ENCODE results near the gene MXD3.
"Not testable (repeated sequence)": the region's sequence is repeated elsewhere in the genome, so short reads cannot be mapped to it uniquely, and the experiment has no call there.

The MXD3 gene

DNA sequence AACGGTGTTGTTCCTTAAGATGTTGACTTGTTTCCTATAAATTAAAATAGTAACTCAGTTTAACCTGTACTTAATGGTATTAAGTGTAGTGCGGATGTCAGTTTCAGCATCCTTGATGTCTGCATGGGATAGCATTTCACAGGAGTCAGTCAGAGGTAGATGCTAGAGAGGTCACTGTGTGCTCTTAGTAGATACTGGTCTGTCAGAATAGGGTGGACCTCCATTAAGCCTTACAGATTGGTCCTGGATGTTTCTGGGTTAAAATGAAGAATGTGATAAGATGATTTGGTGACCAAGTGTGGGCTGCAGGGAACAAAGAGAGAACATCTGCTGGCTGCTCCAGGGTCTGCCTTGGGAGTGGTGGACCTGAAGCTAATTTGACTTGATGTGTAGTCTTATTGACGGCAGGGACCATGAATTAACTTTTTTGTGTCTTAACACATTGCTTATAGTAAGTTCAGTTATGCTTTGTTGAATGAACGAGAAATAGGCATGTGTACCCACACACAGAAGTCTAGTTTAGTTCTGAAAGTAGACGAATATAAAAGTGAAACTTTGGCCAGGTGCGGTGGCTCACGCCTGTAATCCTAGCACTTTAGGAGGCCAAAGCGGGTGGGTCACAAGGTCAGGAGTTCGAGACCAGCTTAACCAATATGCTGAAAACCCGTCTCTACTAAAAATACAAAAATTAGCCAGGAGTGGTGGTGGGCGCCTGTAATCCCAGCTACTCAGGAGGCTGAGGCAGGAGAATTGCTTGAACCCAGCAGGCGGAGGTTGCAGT is 20.7 kb downstream of the MXD3 start:
- H3K4me3 ChIP-seq (ENCODE audit: low read depth, low read length): no peak overlapping the region
- DNase-seq (ENCODE audit: low read depth): no peak

DNA sequence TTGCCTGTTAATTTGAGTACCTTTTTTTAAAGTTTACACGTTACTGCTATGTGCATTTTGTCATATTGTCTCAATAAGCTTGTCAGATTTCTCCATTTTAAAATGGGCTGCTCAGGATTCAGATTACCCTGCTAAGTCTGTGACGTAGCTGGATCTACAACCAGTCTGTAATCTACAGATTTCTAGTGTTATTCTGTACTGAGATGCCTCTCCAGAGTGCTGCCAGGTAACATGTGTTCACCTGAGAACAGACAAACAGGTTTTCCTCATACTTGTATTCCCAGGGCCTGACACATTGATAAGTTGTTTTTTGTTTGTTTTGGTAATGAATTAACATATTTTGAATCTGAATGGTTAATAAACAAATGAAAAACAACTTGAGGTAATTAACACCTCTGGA is 23.5 kb downstream of the MXD3 start:
- no peak for DNase-seq (ENCODE audit: low read depth)
- H3K4me3 ChIP-seq (ENCODE audit: low read depth, low read length): no peak overlapping the region

DNA sequence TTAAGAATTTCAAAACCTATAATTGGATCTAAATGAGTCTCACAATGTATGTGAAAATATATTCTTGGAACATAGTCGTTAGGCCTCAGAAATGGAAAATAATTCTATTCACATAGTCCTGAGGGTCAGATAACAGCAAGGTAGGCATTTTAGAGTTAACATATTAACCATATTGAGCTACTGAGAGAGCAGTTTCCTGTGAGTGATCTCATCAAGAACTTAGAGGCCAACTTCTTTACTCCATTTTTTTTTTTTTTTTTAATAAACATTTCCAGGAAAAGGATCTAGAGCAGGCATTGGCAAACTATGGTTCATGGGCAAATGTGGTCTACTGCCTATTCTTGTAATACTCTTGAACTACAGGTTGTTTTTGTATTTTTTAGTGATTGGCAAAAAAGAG is 34.8 kb downstream of the MXD3 start:
- H3K4me3 ChIP-seq (ENCODE audit: low read depth, low read length): no peak overlapping the region
- DNase-seq (ENCODE audit: low read depth): no peak

DNA sequence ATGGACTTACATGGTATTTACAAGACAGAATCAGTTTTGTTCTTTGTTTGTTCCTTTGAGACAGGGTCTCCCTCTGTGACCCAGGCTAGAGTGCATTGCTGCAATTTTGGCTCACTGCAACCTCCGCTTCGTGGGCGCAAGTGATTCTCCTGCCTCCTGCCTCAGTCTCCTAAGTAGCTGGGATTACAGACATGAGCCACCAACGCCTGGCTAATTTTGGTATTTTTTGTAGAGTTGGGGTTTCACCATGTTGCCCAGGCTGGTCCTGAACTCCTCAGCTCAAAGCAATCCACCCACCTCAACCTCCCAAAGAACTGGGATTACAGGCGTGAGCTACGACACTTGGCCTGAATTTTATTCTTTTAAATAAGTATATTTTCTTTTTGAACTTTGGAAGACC is 35.8 kb downstream of the MXD3 start:
- H3K4me3 ChIP-seq (ENCODE audit: low read depth, low read length): no peak overlapping the region
- no peak for DNase-seq (ENCODE audit: low read depth)

DNA sequence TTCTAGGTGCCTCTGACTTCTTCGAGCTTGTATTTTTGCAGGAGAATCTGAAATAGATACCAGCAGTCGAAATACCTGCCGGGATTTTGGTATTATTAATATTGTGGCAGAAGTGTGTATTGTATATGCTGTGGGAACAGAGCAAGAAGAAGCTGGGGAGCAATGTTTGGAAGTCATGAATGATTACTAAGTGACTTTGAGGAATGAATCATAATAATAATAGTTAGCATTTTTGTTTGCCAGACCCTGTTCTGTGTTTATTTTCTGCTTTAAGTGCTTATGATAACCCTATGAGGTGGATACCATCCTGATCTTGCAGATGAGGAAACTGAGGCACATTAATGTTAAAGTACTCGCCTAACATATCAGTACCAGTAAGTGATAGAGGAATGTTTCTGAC is 40.6 kb downstream of the MXD3 start:
- DNase-seq (ENCODE audit: low read depth): no peak
- H3K4me3 ChIP-seq (ENCODE audit: low read depth, low read length): no peak overlapping the region

DNA sequence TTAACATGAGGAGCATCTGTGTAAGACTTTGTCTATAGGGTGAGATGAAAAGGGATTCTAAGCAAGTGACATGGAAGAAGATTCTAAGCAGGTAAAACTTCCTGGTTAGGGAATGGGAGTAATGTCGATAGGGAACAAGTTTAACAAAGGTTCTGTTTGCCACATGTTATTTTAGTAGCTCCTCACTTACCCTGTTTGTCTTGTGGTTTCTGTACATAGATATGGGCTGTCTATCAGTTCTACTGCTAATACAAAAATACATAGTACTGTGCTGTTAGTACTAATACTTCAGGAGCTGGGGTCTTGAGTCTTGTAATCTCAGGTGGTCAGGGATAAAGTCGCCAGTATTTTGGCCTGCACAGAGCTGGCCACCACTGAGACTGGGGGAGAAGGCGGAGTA is 41.0 kb downstream of the MXD3 start:
- no peak for DNase-seq (ENCODE audit: low read depth)
- no peak overlapping the region for H3K4me3 ChIP-seq (ENCODE audit: low read depth, low read length)

DNA sequence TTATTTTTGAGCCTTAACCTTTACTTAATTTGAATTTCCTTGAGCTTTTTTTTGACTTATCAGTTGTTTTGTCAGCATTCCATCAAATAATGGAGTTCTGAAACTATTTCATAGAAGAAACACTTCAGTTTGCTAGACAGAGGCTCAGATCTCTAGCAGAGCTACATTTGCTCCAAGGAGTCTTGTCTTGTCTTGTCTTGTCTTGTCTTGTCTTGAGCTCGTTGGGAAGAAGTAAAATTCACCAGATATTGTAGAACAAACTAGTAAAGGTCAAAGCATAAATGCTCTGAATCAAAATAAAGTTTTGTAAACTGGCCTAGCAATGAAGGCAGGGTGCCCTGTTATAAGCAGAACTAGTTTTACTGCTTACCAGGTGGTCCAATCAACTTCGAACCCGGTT is 41.7 kb downstream of the MXD3 start:
- no peak for DNase-seq (ENCODE audit: low read depth)
- no peak overlapping the region for H3K4me3 ChIP-seq (ENCODE audit: low read depth, low read length)

DNA sequence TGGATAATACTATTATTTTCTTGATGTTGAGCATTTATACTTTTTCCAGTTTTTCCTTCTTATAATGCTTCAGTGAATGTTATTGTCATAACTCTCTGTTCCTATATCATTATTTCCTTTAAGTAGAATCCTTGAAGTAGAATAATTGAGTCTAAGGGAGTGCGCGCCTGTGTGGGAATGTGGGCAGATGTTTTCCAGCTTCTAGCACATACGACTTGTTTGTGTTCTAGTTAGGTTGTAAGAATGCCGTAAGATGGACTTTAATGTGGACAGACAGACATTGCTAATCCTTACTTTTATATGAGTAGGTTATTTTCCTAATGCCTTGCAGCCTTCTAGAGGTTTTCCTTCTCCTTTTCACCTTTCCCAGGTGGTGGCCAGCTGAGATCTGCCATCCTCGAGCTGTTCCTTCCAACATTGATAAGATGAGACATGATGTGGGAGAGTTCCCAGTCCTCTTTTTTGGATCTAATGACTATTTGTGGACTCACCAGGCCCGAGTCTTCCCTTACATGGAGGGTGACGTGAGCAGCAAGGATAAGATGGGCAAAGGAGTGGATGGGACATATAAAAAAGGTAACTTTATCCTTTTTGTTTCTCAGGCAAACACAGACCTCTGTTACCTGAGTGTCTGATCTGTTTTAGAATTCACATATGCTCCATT is 42.3 kb downstream of the MXD3 start:
- no peak overlapping the region for H3K4me3 ChIP-seq (ENCODE audit: low read depth, low read length)
- no peak for DNase-seq (ENCODE audit: low read depth)

DNA sequence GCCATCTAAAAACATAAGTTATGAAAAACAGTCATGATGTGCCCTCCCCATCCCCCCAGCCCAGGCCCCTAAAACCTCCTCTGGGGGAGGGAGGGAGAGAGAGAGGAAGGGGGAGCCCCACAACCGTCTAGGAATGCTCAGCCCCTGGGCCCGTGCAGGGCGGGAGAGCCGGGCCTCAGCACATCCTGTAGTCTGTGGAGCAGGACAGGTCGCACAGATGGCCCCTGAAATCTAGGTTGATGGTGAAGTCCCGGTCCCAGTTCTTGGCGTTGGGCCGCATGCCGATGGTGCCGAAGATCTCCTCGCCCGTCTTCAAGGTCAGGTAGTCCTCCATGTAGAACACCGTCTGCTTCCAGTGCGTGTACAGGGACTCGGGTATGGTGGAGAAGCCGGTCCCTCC is 46.3 kb downstream of the MXD3 start:
- H3K4me3 ChIP-seq (ENCODE audit: low read depth, low read length): no peak overlapping the region
- DNase-seq (ENCODE audit: low read depth): no peak

DNA sequence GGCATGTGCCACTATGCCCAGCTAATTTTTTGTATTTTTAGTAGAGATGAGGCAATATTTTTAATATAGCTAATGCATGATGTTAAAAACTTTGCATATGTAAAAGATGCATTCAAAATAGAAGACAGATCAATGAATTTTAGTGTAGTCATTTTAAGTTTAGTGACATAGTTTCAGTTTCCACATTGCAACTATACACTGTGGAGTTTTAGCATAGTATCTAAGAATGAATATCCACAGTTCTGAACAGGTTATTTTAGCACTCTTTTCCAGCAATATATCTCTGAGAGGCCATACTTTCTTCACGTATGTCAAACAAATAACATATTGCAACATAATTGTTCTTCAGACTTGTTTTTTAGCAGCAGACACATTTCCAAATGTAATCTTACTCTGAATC is 47.5 kb downstream of the MXD3 start:
- DNase-seq (ENCODE audit: low read depth): no peak
- H3K4me3 ChIP-seq (ENCODE audit: low read depth, low read length): no peak overlapping the region

DNA sequence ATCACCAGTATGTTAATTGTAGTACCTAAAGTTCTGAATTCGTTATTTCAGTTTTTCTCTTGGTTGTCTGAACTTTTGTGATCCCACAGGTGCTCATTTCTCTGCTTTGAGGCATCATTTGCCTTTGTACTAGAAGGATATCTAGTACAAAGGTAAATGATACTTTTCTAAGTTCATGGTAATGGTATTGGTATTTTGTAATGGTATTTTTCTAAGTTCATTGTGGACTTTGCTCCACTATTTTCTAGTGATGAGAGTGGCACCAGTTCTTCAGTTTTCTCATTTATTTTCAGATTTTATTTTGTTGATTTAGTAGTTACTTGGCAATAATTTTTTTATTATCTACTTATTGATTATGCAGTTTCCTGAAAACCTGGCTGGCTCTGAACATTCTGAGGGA is 50.2 kb downstream of the MXD3 start:
- DNase-seq (ENCODE audit: low read depth): no peak

DNA sequence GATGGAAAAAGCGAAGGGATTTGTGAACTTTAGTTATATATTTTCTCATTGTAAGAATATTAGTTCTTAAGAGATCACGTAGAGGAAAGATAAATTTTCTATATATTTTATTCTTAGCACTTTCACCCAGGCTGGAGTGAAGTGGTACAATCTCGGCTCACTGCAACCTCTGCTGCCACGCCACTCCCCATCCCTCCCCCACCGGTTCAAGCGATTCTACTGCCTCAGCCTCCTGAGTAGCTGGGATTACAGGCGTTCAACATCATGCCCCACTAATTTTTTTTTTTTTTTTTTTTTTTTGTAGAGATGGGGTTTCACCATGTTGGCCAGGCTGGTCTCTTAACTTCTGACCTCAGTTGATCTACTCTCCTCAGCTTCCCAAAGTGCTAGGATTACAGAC is 50.7 kb downstream of the MXD3 start:
- no peak for DNase-seq (ENCODE audit: low read depth)
- no peak overlapping the region for H3K4me3 ChIP-seq (ENCODE audit: low read depth, low read length)

More for the DNA sequence above, 50.2 kb downstream of the MXD3 start:
- H3K4me3 ChIP-seq (ENCODE audit: low read depth, low read length): no peak overlapping the region

DNA sequence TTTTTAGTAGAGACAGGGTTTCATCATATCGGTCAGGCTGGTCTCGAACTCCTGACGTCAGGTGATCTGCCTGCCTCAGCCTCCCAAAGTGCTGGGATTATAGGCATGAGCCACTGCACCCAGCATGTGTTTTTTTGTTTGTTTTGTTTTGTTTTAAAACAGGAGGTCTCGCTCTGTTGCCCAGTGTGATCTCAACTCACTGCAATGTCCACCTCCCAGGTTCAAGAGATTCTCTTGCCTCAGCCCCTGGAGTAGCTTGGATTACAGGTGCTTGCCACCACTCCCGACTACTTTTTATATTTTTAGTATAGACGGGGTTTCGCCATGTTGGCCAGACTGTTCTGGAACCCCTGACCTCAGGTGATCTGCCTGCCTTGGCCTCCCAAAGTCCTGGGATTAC is 53.0 kb downstream of the MXD3 start:
- not testable (repeated sequence) for DNase-seq (ENCODE audit: low read depth)

More for the DNA sequence above, 53.0 kb downstream of the MXD3 start:
- H3K4me3 ChIP-seq (ENCODE audit: low read depth, low read length): not testable (repeated sequence)
